Astrocyte (in vitro differentiated cells and primary cell): ENCODE data around the gene KATNB1. TPM values are rescaled to one million over a fixed set of nuclear protein-coding genes. Genes with fewer than 3 reads are reported as not detected.

Experiments used
- DNase-seq: peaks from one replicate; pipeline ENCODE4 v3.0.0-alpha.2; 2010; ENCODE audit warnings: low read depth
- FAIRE-seq: peaks from 2 replicates; lab custom pipeline; 2011; peaks lifted over from hg19 to GRCh38; lab: Jason Lieb, UNC
- H2AFZ ChIP-seq: 2 replicates; pipeline ENCODE4 v1.6.0; 2012; ENCODE audit warnings: low read depth, low read length, inconsistent platforms
- H3K27ac ChIP-seq: 2 replicates; pipeline ENCODE4 v1.5.1; 2011; ENCODE audit warnings: low read depth, low read length, inconsistent platforms
- H3K27me3 ChIP-seq: 2 replicates; pipeline ENCODE4 v1.6.0; 2011; ENCODE audit warnings: low read length, inconsistent platforms; ENCODE audit not compliant: insufficient read depth
- H3K36me3 ChIP-seq: 2 replicates; pipeline ENCODE4 v1.5.1; 2011; ENCODE audit warnings: low read length, inconsistent platforms; ENCODE audit not compliant: insufficient read depth
- H3K4me1 ChIP-seq: 2 replicates; pipeline ENCODE4 v1.5.1; 2011; ENCODE audit warnings: low read length, inconsistent platforms; ENCODE audit not compliant: insufficient read depth
- H3K4me2 ChIP-seq: 2 replicates; pipeline ENCODE4 v1.6.0; 2012; ENCODE audit warnings: low read length, inconsistent platforms
- H3K4me3 ChIP-seq: 2 replicates; pipeline ENCODE4 v1.5.1; 2011; ENCODE audit warnings: low read depth, mild to moderate bottlenecking, low read length, inconsistent platforms; ENCODE audit not compliant: insufficient read depth
- H3K79me2 ChIP-seq: 2 replicates; pipeline ENCODE4 v1.6.0; 2012; ENCODE audit warnings: mild to moderate bottlenecking, low read length, inconsistent platforms; ENCODE audit not compliant: insufficient read depth
- H3K9ac ChIP-seq: 2 replicates; pipeline ENCODE4 v1.6.0; 2012; ENCODE audit warnings: mild to moderate bottlenecking, low read length, inconsistent platforms
- H3K9me3 ChIP-seq: 2 replicates; pipeline ENCODE4 v1.5.1; 2012; ENCODE audit warnings: low read depth, mild to moderate bottlenecking, low read length, inconsistent platforms; ENCODE audit not compliant: insufficient read depth
- H4K20me1 ChIP-seq: 2 replicates; pipeline ENCODE4 v1.6.0; 2012; ENCODE audit warnings: low read length, inconsistent platforms; ENCODE audit not compliant: insufficient read depth
- H3K27ac Mint-ChIP-seq: one replicate; pipeline ENCODE4 v1.8.0; 2021; ENCODE audit warnings: mild to moderate bottlenecking, mixed read lengths; ENCODE audit not compliant: unreplicated experiment
- H3K27me3 Mint-ChIP-seq: one replicate; pipeline ENCODE4 v1.8.0; 2021; ENCODE audit warnings: low read depth, mixed read lengths; ENCODE audit not compliant: unreplicated experiment
- H3K36me3 Mint-ChIP-seq: one replicate; pipeline ENCODE4 v1.8.0; 2021; ENCODE audit warnings: low read depth, mixed read lengths; ENCODE audit not compliant: unreplicated experiment
- H3K4me1 Mint-ChIP-seq: one replicate; pipeline ENCODE4 v1.8.0; 2021; ENCODE audit warnings: low read depth, mixed read lengths; ENCODE audit not compliant: unreplicated experiment
- H3K4me3 Mint-ChIP-seq: one replicate; pipeline ENCODE4 v1.8.0; 2021; ENCODE audit warnings: mild to moderate bottlenecking, moderate library complexity, mixed read lengths; ENCODE audit not compliant: unreplicated experiment
- H3K9me3 Mint-ChIP-seq: one replicate; pipeline ENCODE4 v1.8.0; 2021; ENCODE audit warnings: mild to moderate bottlenecking, mixed read lengths; ENCODE audit not compliant: unreplicated experiment
- CTCF ChIP-seq: IDR thresholded peaks from 2 replicates; pipeline ENCODE4 v1.5.1; 2011; ENCODE audit warnings: low read depth, mild to moderate bottlenecking, inconsistent platforms, low read length, moderate library complexity; ENCODE audit not compliant: insufficient read depth
- EZH2 ChIP-seq: IDR thresholded peaks from 2 replicates; pipeline ENCODE4 v1.6.1; 2012; ENCODE audit warnings: mild to moderate bottlenecking, low read length, inconsistent platforms; ENCODE audit not compliant: insufficient read depth
- total RNA-seq: library from RNA; stranded (reverse); gene quantifications from 2 replicates; pipeline ENCODE4 v1.2.1, GENCODE V29; 2021

KATNB1 gene
- total RNA-seq, 1 donor from 2014 or later, result 28.6 TPM

GRCh38 chr16:57724531-57724930 lies 11.0 kb upstream of the KATNB1 start:
- Histone ChIP-seq H3K4me1 (no peaks in the 10 kb centered on the region), H3K4me2 (no peak overlapping the region), H3K9me3 (no peaks in the 10 kb centered on the region), H3K9ac (no peak overlapping the region), H3K4me3 (no peak overlapping the region), H3K36me3 (no peaks in the 10 kb centered on the region), H3K27ac (no peak overlapping the region), H4K20me1 (no peaks in the 10 kb centered on the region), H2AFZ (no peak overlapping the region), H3K27me3 (no peaks in the 10 kb centered on the region), H3K79me2 (no peaks in the 10 kb centered on the region)
- no peak for DNase-seq
- no peaks in the 10 kb centered on the region for H3K36me3 Mint-ChIP-seq
- H3K9me3 Mint-ChIP-seq, result no peaks in the 10 kb centered on the region
- H3K4me3 Mint-ChIP-seq, result no peak overlapping the region
- H3K27me3 Mint-ChIP-seq, result peaks cover 12% of the 10 kb centered on the region
- no peak overlapping the region for H3K27ac Mint-ChIP-seq
- FAIRE-seq, result no peak
- TF ChIP-seq CTCF, result no peak
- TF ChIP-seq EZH2, result no peak
- no peaks in the 10 kb centered on the region for H3K4me1 Mint-ChIP-seq

- H3K27me3 Mint-ChIP-seq, result peaks cover 11% of the 10 kb centered on the region
Measured at GRCh38 chr16:57725151-57725550, 10.4 kb upstream of the KATNB1 start.

More at GRCh38 chr16:57725151-57725550, 10.4 kb upstream of the KATNB1 start:
- no peaks in the 10 kb centered on the region for H3K9me3 Mint-ChIP-seq
- FAIRE-seq (no peak), DNase-seq (no peak)
- no peaks in the 10 kb centered on the region for H3K36me3 Mint-ChIP-seq
- H3K4me1 ChIP-seq, result no peaks in the 10 kb centered on the region
- no peaks in the 10 kb centered on the region for H3K36me3 ChIP-seq
- no peaks in the 10 kb centered on the region for H3K79me2 ChIP-seq
- no peaks in the 10 kb centered on the region for H3K9me3 ChIP-seq
- H3K27ac ChIP-seq, result no peak overlapping the region
- no peaks in the 10 kb centered on the region for H3K27me3 ChIP-seq
- no peak overlapping the region for H2AFZ ChIP-seq
- H3K27ac Mint-ChIP-seq, result no peak overlapping the region
- no peak overlapping the region for H3K4me3 ChIP-seq
- H3K4me1 Mint-ChIP-seq, result no peaks in the 10 kb centered on the region
- H4K20me1 ChIP-seq, result no peaks in the 10 kb centered on the region
- no peak for TF ChIP-seq EZH2
- TF ChIP-seq CTCF, result no peak
- no peak overlapping the region for H3K9ac ChIP-seq
- no peak overlapping the region for H3K4me2 ChIP-seq
- H3K4me3 Mint-ChIP-seq, result no peak overlapping the region
